ENCODE measurements around the gene EXPH5.

Gene EXPH5

DNA sequence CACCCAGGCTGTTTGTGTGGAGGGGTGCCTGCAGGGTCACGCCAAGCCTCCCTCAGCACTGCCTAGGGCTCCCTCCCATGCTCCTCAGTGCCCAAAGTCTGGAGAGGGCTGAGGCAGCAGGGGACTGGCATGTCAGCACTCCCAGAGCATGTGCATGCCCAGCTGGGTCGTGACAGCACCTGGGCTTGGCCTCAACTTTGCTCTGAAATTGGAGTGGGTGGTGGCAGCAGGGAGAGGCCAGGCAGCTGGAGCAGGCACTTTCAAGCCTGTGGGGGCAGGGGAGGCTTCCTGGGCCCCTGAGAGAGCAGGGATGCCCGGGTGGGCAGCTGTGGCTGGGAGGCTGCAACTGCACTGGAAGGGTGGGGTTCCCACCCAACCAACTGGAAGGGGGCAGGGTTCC lies 35.7 kb upstream of the EXPH5 start:
- no peak overlapping the region for H3K4me3 ChIP-seq (ENCODE audit: low read depth, low read length)
- TF ChIP-seq, protein P1, sequence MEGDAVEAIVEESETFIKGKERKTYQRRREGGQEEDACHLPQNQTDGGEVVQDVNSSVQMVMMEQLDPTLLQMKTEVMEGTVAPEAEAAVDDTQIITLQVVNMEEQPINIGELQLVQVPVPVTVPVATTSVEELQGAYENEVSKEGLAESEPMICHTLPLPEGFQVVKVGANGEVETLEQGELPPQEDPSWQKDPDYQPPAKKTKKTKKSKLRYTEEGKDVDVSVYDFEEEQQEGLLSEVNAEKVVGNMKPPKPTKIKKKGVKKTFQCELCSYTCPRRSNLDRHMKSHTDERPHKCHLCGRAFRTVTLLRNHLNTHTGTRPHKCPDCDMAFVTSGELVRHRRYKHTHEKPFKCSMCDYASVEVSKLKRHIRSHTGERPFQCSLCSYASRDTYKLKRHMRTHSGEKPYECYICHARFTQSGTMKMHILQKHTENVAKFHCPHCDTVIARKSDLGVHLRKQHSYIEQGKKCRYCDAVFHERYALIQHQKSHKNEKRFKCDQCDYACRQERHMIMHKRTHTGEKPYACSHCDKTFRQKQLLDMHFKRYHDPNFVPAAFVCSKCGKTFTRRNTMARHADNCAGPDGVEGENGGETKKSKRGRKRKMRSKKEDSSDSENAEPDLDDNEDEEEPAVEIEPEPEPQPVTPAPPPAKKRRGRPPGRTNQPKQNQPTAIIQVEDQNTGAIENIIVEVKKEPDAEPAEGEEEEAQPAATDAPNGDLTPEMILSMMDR (IDR thresholded peaks at IDR 0.05; ENCODE audit: low read depth, low read length, missing control alignments), result no peak
- no peak for DNase-seq (ENCODE audit: low read depth)

DNA sequence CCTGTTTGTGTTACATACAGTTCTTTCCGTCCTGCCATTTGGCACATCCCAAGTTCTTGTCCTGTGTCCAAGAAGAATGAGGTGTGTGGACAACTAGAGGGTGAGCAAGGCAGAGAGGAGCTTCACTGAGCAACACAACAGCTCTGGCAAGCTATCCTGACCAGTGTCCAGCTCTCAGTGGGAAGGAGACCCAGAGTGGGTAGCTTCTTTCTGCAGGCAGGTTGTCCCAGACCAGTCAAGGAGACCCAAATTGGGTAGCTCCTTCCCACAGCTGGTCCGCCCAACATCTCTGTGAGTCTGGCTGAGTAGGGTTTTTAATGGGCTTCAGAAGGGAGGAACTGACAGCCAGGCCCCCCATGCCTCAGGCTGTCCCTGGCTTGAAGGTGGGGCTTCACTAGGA lies 35.2 kb upstream of the EXPH5 start:
- TF ChIP-seq, protein P1 (IDR thresholded peaks at IDR 0.05; ENCODE audit: low read depth, low read length, missing control alignments), result no peak
- DNase-seq (ENCODE audit: low read depth), result no peak
- H3K4me3 ChIP-seq (ENCODE audit: low read depth, low read length), result no peak overlapping the region

DNA sequence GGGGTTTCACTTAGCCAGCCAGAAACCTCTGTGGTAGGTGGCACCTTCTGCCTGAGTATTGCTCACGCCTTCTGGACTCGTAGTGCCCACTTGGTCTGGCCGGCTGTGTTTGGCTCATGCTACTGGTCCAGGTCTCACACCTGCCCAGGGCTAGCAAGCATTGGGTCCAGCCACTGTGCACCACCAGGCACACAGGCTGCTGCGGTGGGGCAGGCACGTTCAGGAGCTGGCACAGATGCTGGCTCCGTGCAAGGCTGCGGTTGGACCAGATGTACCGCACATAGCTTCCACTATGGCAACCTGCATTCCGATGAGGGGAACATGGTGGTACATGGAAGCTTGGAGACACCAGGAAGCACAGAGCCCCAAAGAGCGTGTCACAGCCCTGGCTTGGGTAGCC lies 34.8 kb upstream of the EXPH5 start:
- TF ChIP-seq, protein P1 (IDR thresholded peaks at IDR 0.05; ENCODE audit: low read depth, low read length, missing control alignments), result no peak
- no peak overlapping the region for H3K4me3 ChIP-seq (ENCODE audit: low read depth, low read length)
- no peak for DNase-seq (ENCODE audit: low read depth)

DNA sequence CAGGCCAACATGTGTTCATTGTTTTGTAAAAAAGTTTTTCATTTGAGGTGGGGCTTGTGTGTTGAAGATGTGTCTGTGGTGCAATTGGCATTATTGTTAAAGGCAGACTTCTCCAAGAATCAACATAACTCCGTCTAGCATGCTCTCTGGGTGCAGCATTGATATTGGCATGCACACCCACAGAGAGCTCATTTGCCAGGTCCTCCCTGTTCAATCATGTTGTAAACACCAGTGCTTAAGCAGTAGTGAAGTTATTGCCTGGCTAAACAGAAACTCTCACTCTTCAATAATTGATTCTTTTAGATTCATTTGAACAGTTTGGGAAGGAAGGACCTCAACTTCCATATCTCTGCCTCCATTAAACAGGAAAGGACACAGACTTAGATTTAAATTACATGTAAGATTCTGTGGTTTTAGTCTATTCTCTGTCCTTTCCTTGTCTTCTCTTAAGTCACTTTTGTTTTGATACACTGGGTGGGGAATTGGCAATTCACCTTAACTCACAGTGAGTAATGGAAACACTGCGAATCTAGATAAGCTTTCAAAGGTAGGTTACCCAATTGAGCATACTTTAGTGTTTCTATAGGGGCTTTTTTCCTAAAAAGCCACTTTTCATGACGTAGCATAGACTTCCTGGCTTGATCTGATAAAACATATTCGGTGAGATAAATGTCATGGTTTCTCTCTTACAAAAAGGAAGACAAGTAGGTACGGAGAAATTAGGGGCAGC lies 30.8 kb upstream of the EXPH5 start:
- DNase-seq (ENCODE audit: low read depth), result no peak
- H3K4me3 ChIP-seq (ENCODE audit: low read depth, low read length), result no peak overlapping the region
- TF ChIP-seq, protein P1 (IDR thresholded peaks at IDR 0.05; ENCODE audit: low read depth, low read length, missing control alignments), result no peak

DNA sequence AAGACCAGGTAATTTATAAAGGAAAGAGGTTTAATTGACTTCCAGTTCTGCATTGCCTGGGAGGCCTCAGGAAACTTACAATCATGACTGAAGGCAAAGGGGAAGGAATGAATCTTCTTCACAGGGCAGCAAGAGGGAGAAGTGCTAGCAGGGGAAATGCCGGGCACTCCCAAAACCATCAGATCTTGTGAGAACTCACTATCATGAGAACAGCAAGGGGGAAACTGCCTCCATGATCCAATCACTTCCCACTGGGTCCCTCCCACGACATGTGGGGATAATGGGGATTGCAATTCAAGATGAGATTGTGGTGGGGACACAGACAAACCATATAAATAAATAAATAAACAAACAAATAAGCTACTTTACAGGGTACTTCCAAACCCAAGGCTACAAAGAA lies 28.8 kb upstream of the EXPH5 start:
- H3K4me3 ChIP-seq (ENCODE audit: low read depth, low read length), result no peak overlapping the region
- TF ChIP-seq, protein P1 (IDR thresholded peaks at IDR 0.05; ENCODE audit: low read depth, low read length, missing control alignments), result no peak
- no peak for DNase-seq (ENCODE audit: low read depth)

DNA sequence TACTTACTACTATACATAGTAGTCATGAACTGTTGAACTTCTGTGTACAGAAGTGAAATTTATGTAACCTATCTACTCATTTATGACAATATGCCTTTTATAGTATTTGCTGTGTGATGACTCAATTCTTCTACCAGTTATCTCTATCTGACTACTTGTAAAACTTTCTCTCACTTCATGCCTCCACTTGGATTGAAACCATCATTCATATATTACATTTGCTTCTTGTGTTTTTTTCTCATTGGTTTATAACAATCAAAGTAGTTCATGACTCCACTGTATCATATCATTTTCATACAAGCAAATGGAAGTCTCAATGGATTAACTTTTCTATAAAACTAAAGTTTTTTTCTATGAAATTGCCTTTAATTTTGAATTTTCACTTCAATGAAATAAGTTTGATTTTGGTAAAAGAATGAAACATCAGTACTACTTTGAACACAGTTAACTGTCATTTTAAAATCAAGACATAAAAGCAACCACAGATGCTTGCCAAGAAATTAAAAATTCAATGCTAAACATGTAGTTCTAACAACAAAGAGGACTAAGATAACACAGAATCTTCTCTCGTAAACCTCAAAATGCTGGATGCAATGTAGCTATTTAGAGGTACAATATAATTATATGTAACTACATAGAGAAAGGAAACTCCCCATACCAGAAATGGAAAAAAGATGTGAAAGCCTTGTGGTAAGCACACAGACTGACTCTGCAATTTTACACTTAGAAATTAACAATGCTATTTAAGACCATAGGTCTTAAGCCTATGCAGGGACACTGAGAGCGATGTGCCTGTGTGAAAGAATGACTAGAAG lies 27.6 kb upstream of the EXPH5 start:
- TF ChIP-seq, protein P1 (IDR thresholded peaks at IDR 0.05; ENCODE audit: low read depth, low read length, missing control alignments), result no peak
- no peak overlapping the region for H3K4me3 ChIP-seq (ENCODE audit: low read depth, low read length)
- peak; percentile 71 for DNase-seq (ENCODE audit: low read depth)
